Eye (tissue), 1 donor: ENCODE results near the gene UVRAG.

Source experiments
- DNase-seq: peaks from one replicate; pipeline ENCODE4 v3.0.0-alpha.2; 2015

The UVRAG gene

GRCh38 chr11:75810637-75811390 lies 4.2 kb upstream of the UVRAG start:
- no peak for DNase-seq

DNA sequence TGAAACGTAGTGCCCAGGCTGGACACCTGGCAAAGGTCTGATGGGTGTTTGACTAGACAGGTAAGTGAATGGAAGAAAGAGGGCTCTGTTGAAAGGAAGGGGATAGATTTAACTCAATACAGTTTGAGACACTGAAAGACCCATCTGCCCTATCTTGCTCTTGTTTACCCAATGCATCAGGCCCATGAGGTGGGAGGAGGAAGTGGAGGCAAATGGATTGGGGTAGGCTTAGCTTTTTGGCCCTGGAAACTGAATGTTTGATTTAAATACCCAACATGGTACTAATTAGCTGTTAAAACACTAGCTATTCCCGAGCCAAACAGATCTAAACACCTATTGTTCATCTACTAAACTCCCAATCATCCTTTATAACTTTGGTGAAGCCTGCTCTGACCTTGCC lies 3.5 kb upstream of the UVRAG start:
- no peak for DNase-seq

DNA sequence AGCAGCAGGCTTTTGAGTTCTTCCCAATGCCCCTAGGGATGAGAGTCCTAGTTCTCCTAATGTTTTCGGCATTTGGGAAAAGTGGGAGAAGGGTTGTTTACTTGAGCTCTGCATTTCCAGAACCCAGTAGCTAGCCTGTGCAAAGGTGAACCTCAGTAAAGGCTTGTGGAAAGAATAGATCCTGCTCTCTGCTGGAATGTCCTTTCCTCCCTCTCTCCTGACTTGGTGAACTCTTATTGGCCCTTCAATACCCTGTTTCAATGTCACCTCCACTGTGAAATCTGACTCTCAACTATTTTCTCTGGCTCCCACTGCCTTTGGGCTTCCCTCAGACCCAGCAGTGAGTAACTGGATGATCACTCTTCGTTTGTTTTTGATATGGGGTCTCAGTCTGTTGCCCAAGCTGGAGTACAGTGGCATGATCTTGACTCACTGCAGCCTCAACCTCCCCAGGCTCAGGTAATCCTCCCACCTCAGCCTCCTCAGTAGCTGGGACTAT lies 2.4 kb upstream of the UVRAG start:
- no peak for DNase-seq

- no peak for DNase-seq
Measured at GRCh38 chr11:75813124-75813523, 1.9 kb upstream of the UVRAG start.

- no peak for DNase-seq
Measured at GRCh38 chr11:75813622-75814039, 1.4 kb upstream of the UVRAG start.

- DNase-seq, result no peak
Measured at GRCh38 chr11:75814363-75814676, 690 bp upstream of the UVRAG start.

DNA sequence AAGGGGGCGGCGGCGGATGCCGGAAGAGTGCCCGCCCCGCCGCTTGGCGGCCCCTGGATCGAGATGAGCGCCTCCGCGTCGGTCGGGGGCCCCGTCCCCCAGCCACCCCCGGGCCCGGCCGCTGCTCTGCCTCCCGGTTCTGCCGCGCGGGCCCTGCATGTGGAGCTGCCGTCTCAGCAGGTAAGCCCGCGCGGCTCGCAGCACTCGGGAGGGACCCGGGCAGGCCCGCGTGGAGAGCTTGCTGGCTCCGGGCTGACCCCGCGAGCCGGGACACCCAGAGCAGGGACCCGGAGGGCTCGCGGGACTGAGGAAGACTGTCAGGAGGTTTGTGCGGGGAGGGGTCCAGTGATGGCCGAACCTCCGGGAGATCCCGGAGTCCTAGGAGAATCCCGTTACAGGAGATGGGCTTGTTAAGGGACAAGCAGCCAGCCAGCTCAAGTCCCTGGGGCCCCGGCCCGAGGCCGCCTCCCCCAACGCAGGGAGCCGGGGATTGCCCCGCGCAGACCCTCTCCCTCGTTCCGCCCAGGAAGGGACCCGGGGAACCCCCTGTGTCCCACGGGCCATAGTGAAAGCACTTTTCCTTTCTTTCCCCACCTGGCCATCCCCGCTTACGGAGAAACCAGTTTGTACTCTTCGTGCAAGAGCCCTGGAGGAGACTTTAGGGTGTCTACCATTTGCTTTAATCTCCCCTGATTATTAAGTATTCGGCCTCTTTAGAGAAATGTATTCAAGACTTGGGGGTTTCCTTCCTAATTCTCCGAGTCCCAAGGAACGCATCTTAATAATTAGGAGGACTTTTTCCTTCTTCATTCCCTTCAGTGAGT lies 547 bp downstream of the UVRAG start:
- DNase-seq, result peak; percentile 85

- DNase-seq, result peak; percentile 38
Measured at GRCh38 chr11:75816561-75817239, 1.7 kb downstream of the UVRAG start.

GRCh38 chr11:75820645-75821044 lies 5.6 kb downstream of the UVRAG start:
- no peak for DNase-seq

DNA sequence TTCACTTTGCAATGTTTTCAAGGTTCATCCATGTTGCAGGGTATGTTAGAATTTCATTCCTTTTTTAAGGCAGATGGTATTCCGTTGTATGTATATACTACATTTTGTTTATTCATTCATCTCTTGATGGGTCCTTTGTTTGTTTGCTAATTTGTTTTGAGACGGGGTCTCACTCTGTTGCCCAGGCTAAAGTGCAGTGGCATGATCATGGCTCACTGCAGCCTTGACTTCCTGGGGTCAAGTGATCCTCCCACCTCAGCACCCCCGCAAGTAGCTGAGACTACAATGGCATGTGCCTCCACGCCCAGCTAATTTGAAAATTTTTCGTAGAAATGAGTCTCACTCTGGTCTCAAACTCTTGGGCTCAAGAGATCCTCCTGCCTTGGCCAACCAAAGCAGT lies 6.2 kb downstream of the UVRAG start:
- no peak for DNase-seq

DNA sequence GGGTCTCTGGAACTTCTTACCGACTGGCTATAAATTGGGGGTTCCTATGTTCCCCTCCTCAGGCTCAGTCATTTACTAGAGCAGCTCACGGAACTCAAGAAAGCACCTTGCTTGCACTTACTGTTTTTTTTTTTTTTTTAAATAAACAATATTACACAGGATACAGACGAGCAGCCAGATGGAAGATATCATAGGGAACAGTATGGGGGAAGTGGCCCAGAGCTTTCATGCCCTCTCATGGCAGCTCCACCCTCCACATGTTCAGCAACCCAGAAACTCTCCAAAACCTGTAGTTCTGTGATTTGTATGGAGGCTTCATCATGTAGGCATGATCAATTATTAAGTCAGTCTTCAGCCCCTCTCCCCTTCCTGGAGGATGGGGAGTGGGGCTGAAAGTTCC lies 7.5 kb downstream of the UVRAG start:
- DNase-seq, result no peak

- DNase-seq, result no peak
Measured at GRCh38 chr11:75823415-75823814, 8.4 kb downstream of the UVRAG start.

GRCh38 chr11:75823946-75824345 lies 8.9 kb downstream of the UVRAG start:
- DNase-seq, result peak; percentile 11

DNA sequence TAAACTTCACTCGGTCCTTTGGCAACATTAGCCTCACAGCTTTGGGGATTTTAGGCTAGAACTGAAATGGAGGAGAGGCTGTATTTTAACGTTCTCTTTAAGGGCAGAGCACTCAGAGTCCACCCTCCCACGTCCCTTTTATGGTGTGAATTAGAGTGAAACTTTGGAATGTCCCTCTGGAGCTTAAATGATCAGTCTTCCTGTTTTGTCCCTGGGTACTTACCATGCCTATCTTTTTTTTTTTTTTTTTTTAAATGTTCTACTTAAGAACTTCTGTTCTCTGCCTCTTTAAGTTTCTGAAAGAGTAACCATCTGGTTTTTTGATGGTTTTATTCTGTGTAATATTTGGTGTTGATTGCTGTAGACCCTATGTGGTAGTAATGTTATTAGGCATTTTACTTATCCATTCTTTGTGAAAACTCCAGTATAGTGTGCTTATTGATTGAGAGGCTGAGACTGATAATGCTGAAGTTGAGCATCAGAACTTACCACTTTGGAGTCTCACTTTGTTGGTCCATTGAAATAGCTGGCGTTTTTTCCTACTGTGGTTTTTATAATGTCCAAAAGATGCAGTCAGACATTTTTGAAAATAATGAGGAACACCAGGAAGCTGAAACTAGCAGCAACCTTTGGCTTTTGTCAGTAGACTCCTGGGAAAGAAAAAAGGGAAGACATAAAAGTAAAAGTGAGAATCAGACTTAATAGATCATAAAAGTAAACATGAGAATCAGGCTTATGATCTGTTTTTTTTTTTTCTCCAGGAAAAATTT lies 11.6 kb downstream of the UVRAG start:
- DNase-seq, result no peak

DNA sequence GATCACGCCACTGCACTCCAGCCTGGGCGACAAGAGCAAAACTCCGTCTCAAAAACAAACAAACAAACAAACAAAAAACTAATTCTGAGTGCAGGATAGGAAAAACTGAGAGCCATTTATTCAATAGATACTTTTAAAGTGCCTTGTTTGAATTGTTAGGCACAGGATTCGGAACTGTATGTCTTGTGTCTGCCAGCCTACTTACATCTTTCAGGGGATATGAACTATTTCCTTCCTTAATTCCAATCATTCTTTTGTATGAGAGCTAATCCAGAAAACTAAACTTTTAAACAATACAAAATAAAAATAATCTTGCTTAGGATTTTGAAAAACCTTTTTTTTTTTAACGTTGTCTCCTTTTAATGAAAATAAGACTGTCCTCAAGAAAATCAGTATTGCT lies 12.6 kb downstream of the UVRAG start:
- DNase-seq, result no peak

GRCh38 chr11:75831915-75832502 lies 17.0 kb downstream of the UVRAG start:
- DNase-seq, result no peak

GRCh38 chr11:75834728-75835127 lies 19.7 kb downstream of the UVRAG start:
- DNase-seq, result no peak

- DNase-seq, result no peak
Measured at GRCh38 chr11:75836417-75836816, 21.4 kb downstream of the UVRAG start.

- no peak for DNase-seq
Measured at GRCh38 chr11:75839851-75840250, 24.8 kb downstream of the UVRAG start.

GRCh38 chr11:75840522-75840921 lies 25.5 kb downstream of the UVRAG start:
- no peak for DNase-seq

GRCh38 chr11:75841739-75842138 lies 26.7 kb downstream of the UVRAG start:
- no peak for DNase-seq

DNA sequence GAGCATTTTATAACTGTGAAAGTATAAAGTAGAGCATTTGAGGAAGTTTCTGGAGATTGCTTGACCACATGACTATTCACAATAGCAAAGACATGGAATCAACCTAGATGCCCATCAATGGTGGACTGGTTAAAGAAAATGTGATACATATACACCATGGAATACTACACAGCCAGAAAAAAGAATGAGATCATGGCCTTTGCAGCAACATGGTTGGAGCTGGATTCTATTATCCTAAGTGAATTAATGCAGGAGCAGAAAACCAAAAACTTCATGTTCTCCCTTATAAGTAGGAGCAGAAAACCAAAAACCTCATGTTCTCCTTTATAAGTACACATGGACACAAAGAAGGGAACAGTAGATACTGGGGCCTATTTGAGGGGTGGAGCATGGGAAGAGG lies 30.3 kb downstream of the UVRAG start:
- DNase-seq, result no peak

DNA sequence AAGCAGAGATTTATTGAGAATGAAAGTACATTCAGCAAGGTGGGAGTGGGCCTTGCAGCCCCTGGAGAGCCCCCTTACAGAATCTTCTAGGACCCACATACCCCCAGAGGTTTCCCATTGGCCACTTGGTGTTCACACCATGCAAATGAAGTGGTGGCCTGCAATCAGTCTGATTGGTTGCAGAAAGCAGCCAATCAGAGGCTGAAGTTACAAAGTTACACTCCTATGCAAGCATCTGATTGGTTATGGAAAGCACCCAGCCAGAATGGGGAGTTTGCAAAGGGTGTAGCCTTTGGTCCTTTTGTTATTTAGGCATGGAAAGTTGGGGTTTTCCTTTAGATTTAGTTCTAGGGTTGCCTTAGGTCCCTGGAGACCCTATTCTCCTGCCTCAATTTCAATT lies 34.9 kb downstream of the UVRAG start:
- DNase-seq, result no peak
